ENCODE results near the gene TMEM270.

TMEM270 gene

DNA sequence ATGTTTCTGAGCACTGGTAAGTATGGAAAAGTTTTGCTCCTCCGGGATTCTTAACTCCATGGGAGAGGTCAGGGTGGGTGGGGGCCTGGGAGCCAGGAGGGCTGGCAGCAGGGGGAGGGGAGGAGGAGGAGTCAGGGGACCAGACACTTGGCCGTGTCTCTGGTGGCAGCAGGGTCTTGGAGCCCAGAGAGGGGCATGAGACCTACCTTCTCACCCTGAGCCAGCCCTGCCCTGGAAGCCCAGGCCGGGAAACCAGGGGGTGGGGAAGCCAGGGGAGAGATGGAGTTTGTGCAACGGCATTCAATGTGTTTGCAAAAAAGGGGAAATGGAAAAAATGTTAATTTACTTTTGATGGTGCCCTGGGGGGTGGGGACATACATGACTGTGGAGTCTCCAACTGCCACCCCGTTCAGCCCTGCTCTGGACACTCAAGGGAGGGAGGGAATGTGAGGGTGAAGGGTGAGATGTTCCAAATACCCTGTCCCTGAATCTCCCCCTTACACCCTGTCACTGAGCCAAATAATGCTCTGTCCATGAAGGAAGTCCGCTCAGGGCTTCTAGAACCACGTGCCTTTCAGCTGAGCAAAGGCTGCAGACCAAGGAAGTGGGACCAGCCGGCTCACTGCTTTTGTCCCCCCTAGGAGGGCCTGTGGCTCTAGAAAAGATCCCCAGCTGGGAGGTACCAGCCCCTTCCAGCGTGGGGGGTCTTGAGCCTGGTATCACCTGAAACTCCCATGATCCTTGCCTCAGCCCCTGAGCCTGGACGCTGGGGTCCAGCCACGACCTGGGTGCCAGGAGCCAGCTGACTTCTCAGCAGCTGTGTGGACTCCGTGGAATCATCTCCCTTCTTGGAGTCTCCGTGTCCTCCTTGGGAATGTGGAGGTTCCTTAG is 48.3 kb downstream of the TMEM270 start:
- no peak overlapping the region for H2BK120ac ChIP-seq (ENCODE audit: low read depth, low read length)
- H3K36me3 ChIP-seq (ENCODE audit: control insufficient read depth in 1 of 2, insufficient read depth in 2 of 2, low read depth in 1 of 2, low read length in 2 of 2), result no peaks in the 10 kb centered on the region
- H4K91ac ChIP-seq (ENCODE audit: low read length), result peak overlapping the region; percentile 41
- no peak overlapping the region for H2AK5ac ChIP-seq (ENCODE audit: low read length, severe bottlenecking)
- H3K79me1 ChIP-seq (replicated peaks; ENCODE audit: low read length, poor library complexity, severe bottlenecking), result no peaks in the 10 kb centered on the region
- no peak overlapping the region for H3K9ac ChIP-seq (ENCODE audit: low read length)
- no peak overlapping the region for H3K4me3 ChIP-seq (ENCODE audit: insufficient read depth in 1 of 2, low read depth in 1 of 2, low read length in 2 of 2)
- no peak overlapping the region for H2AFZ ChIP-seq (ENCODE audit: low read depth, low read length)
- H3K27ac ChIP-seq (ENCODE audit: low read length, poor library complexity, severe bottlenecking), result no peak overlapping the region
- DNase-seq, result no peak
- H2BK12ac ChIP-seq (ENCODE audit: low read length in 2 of 2), result no peak overlapping the region
- no peak overlapping the region for H2BK5ac ChIP-seq (ENCODE audit: low read depth, low read length, poor library complexity, severe bottlenecking)
- no peaks in the 10 kb centered on the region for H3K4me1 ChIP-seq (ENCODE audit: control insufficient read depth, insufficient read depth, low read depth, low read length)
- H3K27me3 ChIP-seq (ENCODE audit: control insufficient read depth in 1 of 2, insufficient read depth in 1 of 2, low read length in 2 of 2), result peaks cover 0 to 15% of the 10 kb centered on the region in 2 experiments
- no peak overlapping the region for H3K4me2 ChIP-seq (ENCODE audit: low read length, poor library complexity, severe bottlenecking)
- no peak overlapping the region for H3K18ac ChIP-seq (ENCODE audit: low read depth in 1 of 2, low read length in 2 of 2)
- H3K23ac ChIP-seq (ENCODE audit: low read length in 2 of 2), result no peak overlapping the region
- no peak overlapping the region for H3K4ac ChIP-seq (ENCODE audit: low read depth in 1 of 2, low read length in 2 of 2)
- H3K9me3 ChIP-seq (ENCODE audit: control insufficient read depth, low read length), result no peaks in the 10 kb centered on the region
- H2BK15ac ChIP-seq (ENCODE audit: low read depth, poor library complexity, severe bottlenecking), result no peak overlapping the region
- WGBS, result 62% methylated on average over 13 of the region's 13 CpGs
- no peak overlapping the region for H3K14ac ChIP-seq (ENCODE audit: low read length in 2 of 2)
- no peak overlapping the region for H4K8ac ChIP-seq (ENCODE audit: low read length)

DNA sequence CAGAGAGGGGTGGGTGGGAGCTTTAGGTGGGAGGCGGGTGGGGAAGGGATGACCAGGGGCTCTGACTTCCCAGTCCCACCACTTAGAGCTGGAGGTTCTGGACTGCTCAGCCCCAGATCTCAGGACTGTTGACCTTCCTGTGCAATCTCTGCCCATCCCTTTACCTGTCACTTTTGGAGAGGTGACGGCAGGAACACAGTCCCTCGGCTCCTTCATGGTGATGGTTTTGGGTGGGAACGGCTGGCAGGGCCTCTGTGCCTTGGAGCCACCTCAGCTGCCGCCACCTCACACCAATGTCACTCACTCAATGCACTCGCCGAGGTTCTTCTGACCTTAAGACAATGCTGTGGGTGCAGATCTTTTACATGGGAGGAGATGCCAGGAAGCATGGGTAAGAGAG is 49.0 kb downstream of the TMEM270 start:
- Histone ChIP-seq H4K91ac (ENCODE audit: low read length) (no peak overlapping the region), H3K4me3 (ENCODE audit: insufficient read depth in 1 of 2, low read depth in 1 of 2, low read length in 2 of 2) (no peak overlapping the region), H3K4ac (ENCODE audit: low read depth in 1 of 2, low read length in 2 of 2) (no peak overlapping the region), H3K79me1 (replicated peaks; ENCODE audit: low read length, poor library complexity, severe bottlenecking) (no peaks in the 10 kb centered on the region), H3K36me3 (ENCODE audit: control insufficient read depth in 1 of 2, insufficient read depth in 2 of 2, low read depth in 1 of 2, low read length in 2 of 2) (no peaks in the 10 kb centered on the region), H2BK15ac (ENCODE audit: low read depth, poor library complexity, severe bottlenecking) (no peak overlapping the region), H3K4me1 (ENCODE audit: control insufficient read depth, insufficient read depth, low read depth, low read length) (no peaks in the 10 kb centered on the region), H3K27me3 (ENCODE audit: control insufficient read depth in 1 of 2, insufficient read depth in 1 of 2, low read length in 2 of 2) (peaks cover 0 to 15% of the 10 kb centered on the region in 2 experiments), H2BK120ac (ENCODE audit: low read depth, low read length) (no peak overlapping the region), H3K23ac (ENCODE audit: low read length in 2 of 2) (no peak overlapping the region), H3K4me2 (ENCODE audit: low read length, poor library complexity, severe bottlenecking) (no peak overlapping the region), H3K14ac (ENCODE audit: low read length in 2 of 2) (no peak overlapping the region), H3K9me3 (ENCODE audit: control insufficient read depth, low read length) (no peaks in the 10 kb centered on the region), H2AK5ac (ENCODE audit: low read length, severe bottlenecking) (no peak overlapping the region), H3K18ac (ENCODE audit: low read depth in 1 of 2, low read length in 2 of 2) (no peak overlapping the region), H4K8ac (ENCODE audit: low read length) (no peak overlapping the region), H3K27ac (ENCODE audit: low read length, poor library complexity, severe bottlenecking) (no peak overlapping the region), H2AFZ (ENCODE audit: low read depth, low read length) (no peak overlapping the region), H3K9ac (ENCODE audit: low read length) (no peak overlapping the region), H2BK12ac (ENCODE audit: low read length in 2 of 2) (no peak overlapping the region), H2BK5ac (ENCODE audit: low read depth, low read length, poor library complexity, severe bottlenecking) (no peak overlapping the region)
- WGBS, result 88% methylated on average over 4 of the region's 7 CpGs
- DNase-seq, result no peak

DNA sequence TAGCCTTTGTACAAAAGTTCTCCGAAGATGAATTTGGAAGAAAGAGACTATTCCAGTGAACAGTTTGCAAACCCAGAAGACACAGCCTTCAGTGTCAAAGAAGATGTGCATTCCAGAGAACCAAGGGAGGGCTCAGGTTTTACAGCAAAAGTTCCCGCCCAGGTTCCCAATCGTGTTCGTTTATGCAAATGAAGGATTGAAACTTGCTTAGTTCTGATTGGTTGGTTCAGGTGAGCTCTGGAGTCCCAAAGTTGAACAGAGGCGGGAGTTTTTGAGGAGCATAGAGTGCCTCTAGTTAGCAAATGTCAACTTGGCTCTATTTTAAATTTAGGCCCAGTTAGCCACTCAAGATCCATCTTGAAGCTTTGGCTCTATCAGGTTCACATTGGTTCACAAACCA is 51.3 kb downstream of the TMEM270 start:
- H3K27ac ChIP-seq (ENCODE audit: low read length, poor library complexity, severe bottlenecking), result no peak overlapping the region
- H2BK15ac ChIP-seq (ENCODE audit: low read depth, poor library complexity, severe bottlenecking), result no peak overlapping the region
- 93% methylated on average over 5 of the region's 5 CpGs for WGBS
- H2BK5ac ChIP-seq (ENCODE audit: low read depth, low read length, poor library complexity, severe bottlenecking), result no peak overlapping the region
- no peak overlapping the region for H3K9ac ChIP-seq (ENCODE audit: low read length)
- H3K4me1 ChIP-seq (ENCODE audit: control insufficient read depth, insufficient read depth, low read depth, low read length), result no peaks in the 10 kb centered on the region
- no peak overlapping the region for H2AFZ ChIP-seq (ENCODE audit: low read depth, low read length)
- H3K9me3 ChIP-seq (ENCODE audit: control insufficient read depth, low read length), result no peaks in the 10 kb centered on the region
- H3K18ac ChIP-seq (ENCODE audit: low read depth in 1 of 2, low read length in 2 of 2), result no peak overlapping the region
- H2BK120ac ChIP-seq (ENCODE audit: low read depth, low read length), result no peak overlapping the region
- H3K4ac ChIP-seq (ENCODE audit: low read depth in 1 of 2, low read length in 2 of 2), result no peak overlapping the region
- H4K8ac ChIP-seq (ENCODE audit: low read length), result no peak overlapping the region
- H2BK12ac ChIP-seq (ENCODE audit: low read length in 2 of 2), result no peak overlapping the region
- H3K27me3 ChIP-seq (ENCODE audit: control insufficient read depth in 1 of 2, insufficient read depth in 1 of 2, low read length in 2 of 2), result peaks cover 3 to 15% of the 10 kb centered on the region in 2 experiments
- DNase-seq, result no peak
- no peak overlapping the region for H4K91ac ChIP-seq (ENCODE audit: low read length)
- H3K79me1 ChIP-seq (replicated peaks; ENCODE audit: low read length, poor library complexity, severe bottlenecking), result no peaks in the 10 kb centered on the region
- H3K23ac ChIP-seq (ENCODE audit: low read length in 2 of 2), result no peak overlapping the region
- no peak overlapping the region for H3K4me3 ChIP-seq (ENCODE audit: insufficient read depth in 1 of 2, low read depth in 1 of 2, low read length in 2 of 2)
- no peak overlapping the region for H3K14ac ChIP-seq (ENCODE audit: low read length in 2 of 2)
- H3K36me3 ChIP-seq (ENCODE audit: control insufficient read depth in 1 of 2, insufficient read depth in 2 of 2, low read depth in 1 of 2, low read length in 2 of 2), result no peaks in the 10 kb centered on the region
- H2AK5ac ChIP-seq (ENCODE audit: low read length, severe bottlenecking), result no peak overlapping the region
- H3K4me2 ChIP-seq (ENCODE audit: low read length, poor library complexity, severe bottlenecking), result no peak overlapping the region

Data from mesenchymal stem cell (in vitro differentiated cells and primary cell).